ENCODE measurements around the gene CDON.

GRCh38 chr11:126072141-126072741 is 9.6 kb upstream of the CDON start:
- TF ChIP-seq POLR2A (IDR thresholded peaks at IDR 0.05) (no peak), CTCF (IDR thresholded peaks at IDR 0.05) (no peak)
